ENCODE measurements around the gene FMO2.

- TF ChIP-seq, protein P1, sequence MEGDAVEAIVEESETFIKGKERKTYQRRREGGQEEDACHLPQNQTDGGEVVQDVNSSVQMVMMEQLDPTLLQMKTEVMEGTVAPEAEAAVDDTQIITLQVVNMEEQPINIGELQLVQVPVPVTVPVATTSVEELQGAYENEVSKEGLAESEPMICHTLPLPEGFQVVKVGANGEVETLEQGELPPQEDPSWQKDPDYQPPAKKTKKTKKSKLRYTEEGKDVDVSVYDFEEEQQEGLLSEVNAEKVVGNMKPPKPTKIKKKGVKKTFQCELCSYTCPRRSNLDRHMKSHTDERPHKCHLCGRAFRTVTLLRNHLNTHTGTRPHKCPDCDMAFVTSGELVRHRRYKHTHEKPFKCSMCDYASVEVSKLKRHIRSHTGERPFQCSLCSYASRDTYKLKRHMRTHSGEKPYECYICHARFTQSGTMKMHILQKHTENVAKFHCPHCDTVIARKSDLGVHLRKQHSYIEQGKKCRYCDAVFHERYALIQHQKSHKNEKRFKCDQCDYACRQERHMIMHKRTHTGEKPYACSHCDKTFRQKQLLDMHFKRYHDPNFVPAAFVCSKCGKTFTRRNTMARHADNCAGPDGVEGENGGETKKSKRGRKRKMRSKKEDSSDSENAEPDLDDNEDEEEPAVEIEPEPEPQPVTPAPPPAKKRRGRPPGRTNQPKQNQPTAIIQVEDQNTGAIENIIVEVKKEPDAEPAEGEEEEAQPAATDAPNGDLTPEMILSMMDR (IDR thresholded peaks at IDR 0.05 in 4 of 5, conservative IDR thresholded peaks at IDR 0.05 in 1 of 5), result no peak
- no peak for TF ChIP-seq POLR2A (IDR thresholded peaks at IDR 0.05)
These were observed 5.5 kb upstream of the FMO2 start for GRCh38 chr1:171179318-171180227.

All from gastrocnemius medialis (tissue), 4 donors.